Activated T-cell treated with anti-CD3 and anti-CD28 coated beads, Interleukin-2, amount 50 U/mL, for 72 hours (primary cell): ENCODE data around the gene MRRF. TPM values are rescaled to one million over a fixed set of nuclear protein-coding genes. Genes with fewer than 3 reads are reported as not detected.
A peak's percentile ranks its signal among the peaks of the same experiment; 100 is the strongest.

Experiments used
- ATAC-seq, 2 donors: fragments of 150-1000 bp; cut with Tn5 transposase; replicated peaks in 1 of 2; 2 replicates each; pipeline ENCODE4 v1.10.0; 2021; ENCODE audit warnings: moderate library complexity in 2 of 2, mild to moderate bottlenecking in 1 of 2
- DNase-seq, 2 donors: peaks; one replicate each; pipeline ENCODE4 v3.0.0; 2021 to 2022; ENCODE audit warnings: mixed read lengths in 1 of 2
- H3K27ac Mint-ChIP-seq: one replicate; pipeline ENCODE4 v1.8.0; 2022; ENCODE audit warnings: mild to moderate bottlenecking, moderate library complexity, mixed read lengths
- H3K27me3 Mint-ChIP-seq: one replicate; pipeline ENCODE4 v1.8.0; 2022; ENCODE audit warnings: low read depth, mixed read lengths
- H3K36me3 Mint-ChIP-seq, 2 donors: one replicate each; pipeline ENCODE4 v1.8.0; 2022; ENCODE audit warnings: mixed read lengths in 2 of 2, mild to moderate bottlenecking in 1 of 2; ENCODE audit not compliant: insufficient read depth in 2 of 2
- H3K4me1 Mint-ChIP-seq: one replicate; pipeline ENCODE4 v1.8.0; 2022; ENCODE audit warnings: low read depth, mixed read lengths
- H3K4me3 Mint-ChIP-seq, 2 donors: one replicate each; pipeline ENCODE4 v1.8.0; 2022; ENCODE audit warnings: mild to moderate bottlenecking in 2 of 2, mixed read lengths in 2 of 2, moderate library complexity in 2 of 2
- H3K9me3 Mint-ChIP-seq, 2 donors: one replicate each; pipeline ENCODE4 v1.8.0; 2022; ENCODE audit warnings: mixed read lengths in 2 of 2
- total RNA-seq, 2 donors: library from RNA; stranded (reverse); gene quantifications; one replicate each; pipeline ENCODE4 v1.2.3, GENCODE V29; 2022

The MRRF gene
- total RNA-seq, 2 donors from 2014 or later: 42.6 to 47.7 TPM

GRCh38 chr9:122333169-122333808 is 68.6 kb downstream of the MRRF start:
- Mint-ChIP-seq H3K4me1 (peaks cover 7% of the 10 kb centered on the region), H3K9me3 (no peaks in the 10 kb centered on the region), H3K36me3 (peaks cover 1 to 5% of the 10 kb centered on the region in 2 donors), H3K4me3 (no peak overlapping the region), H3K27ac (no peak overlapping the region), H3K27me3 (no peaks in the 10 kb centered on the region)
- no peak for ATAC-seq
- DNase-seq: no peak

DNA sequence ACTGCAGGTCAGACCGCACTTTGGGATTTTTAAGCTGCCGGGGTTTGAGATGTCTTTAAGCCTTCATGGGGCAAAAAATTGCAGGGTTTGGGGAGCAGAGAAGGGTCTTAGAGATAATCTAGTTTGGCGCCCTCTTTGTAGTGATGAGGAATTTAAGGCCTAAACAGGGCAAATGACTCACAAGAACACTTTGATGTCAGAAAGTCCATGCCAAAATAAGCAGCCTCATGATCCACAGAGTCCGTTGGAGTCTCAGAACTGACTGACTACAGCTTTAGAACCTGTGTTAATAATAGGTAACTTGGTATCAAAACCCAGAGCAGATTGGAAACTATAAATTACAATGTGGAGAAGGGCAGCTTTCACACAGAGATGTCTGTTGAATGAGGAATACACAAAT is 70.2 kb downstream of the MRRF start:
- no peak for ATAC-seq
- H3K27me3 Mint-ChIP-seq: no peaks in the 10 kb centered on the region
- no peaks in the 10 kb centered on the region for H3K9me3 Mint-ChIP-seq
- no peak overlapping the region for H3K4me3 Mint-ChIP-seq
- peaks cover 7% of the 10 kb centered on the region for H3K4me1 Mint-ChIP-seq
- H3K36me3 Mint-ChIP-seq: no peaks in the 10 kb centered on the region
- no peak overlapping the region for H3K27ac Mint-ChIP-seq
- DNase-seq: no peak

- H3K27me3 Mint-ChIP-seq: no peaks in the 10 kb centered on the region
- H3K27ac Mint-ChIP-seq: no peak overlapping the region
- no peaks in the 10 kb centered on the region for H3K36me3 Mint-ChIP-seq
- DNase-seq (no peak), ATAC-seq (no peak)
- H3K4me3 Mint-ChIP-seq: no peak overlapping the region
- peaks cover 7% of the 10 kb centered on the region for H3K4me1 Mint-ChIP-seq
- H3K9me3 Mint-ChIP-seq: no peaks in the 10 kb centered on the region
These were observed 71.5 kb downstream of the MRRF start for GRCh38 chr9:122336189-122336588.

GRCh38 chr9:122336866-122337555 is 72.3 kb downstream of the MRRF start:
- no peaks in the 10 kb centered on the region for H3K36me3 Mint-ChIP-seq
- no peaks in the 10 kb centered on the region for H3K27me3 Mint-ChIP-seq
- no peak overlapping the region for H3K27ac Mint-ChIP-seq
- no peak overlapping the region for H3K4me3 Mint-ChIP-seq
- H3K4me1 Mint-ChIP-seq: peaks cover under 1% of the 10 kb centered on the region
- no peaks in the 10 kb centered on the region for H3K9me3 Mint-ChIP-seq
- DNase-seq (no peak), ATAC-seq (no peak)

GRCh38 chr9:122337556-122337929 is 72.9 kb downstream of the MRRF start:
- no peaks in the 10 kb centered on the region for H3K27me3 Mint-ChIP-seq
- no peak overlapping the region for H3K4me3 Mint-ChIP-seq
- no peaks in the 10 kb centered on the region for H3K36me3 Mint-ChIP-seq
- no peaks in the 10 kb centered on the region for H3K9me3 Mint-ChIP-seq
- ATAC-seq (no peak), DNase-seq (no peak)
- H3K27ac Mint-ChIP-seq: no peak overlapping the region
- H3K4me1 Mint-ChIP-seq: no peaks in the 10 kb centered on the region

DNA sequence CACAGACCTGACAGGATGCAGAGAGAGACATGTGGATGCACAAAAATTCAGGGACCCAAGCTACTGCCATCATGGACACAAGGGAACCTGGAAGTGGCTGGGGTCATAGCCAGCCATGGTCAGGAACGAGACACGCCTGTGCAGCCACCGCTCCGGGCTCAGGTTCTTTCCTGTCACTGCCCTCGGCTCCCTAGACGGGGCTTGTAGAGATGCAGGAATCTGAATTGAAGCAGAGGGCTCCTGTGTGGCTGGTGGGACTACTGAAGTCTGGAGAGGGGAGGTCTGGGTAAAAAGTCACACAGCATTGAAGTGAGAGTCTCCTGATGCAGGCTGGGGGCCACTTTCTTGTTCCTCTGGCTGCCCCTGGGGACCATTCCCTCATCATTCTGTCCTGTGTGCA is 73.9 kb downstream of the MRRF start:
- no peak for DNase-seq
- Mint-ChIP-seq H3K9me3 (no peaks in the 10 kb centered on the region), H3K4me3 (no peak overlapping the region), H3K4me1 (no peaks in the 10 kb centered on the region), H3K36me3 (no peaks in the 10 kb centered on the region), H3K27me3 (no peaks in the 10 kb centered on the region), H3K27ac (no peak overlapping the region)
- ATAC-seq: no peak

GRCh38 chr9:122338994-122339393 is 74.3 kb downstream of the MRRF start:
- H3K27me3 Mint-ChIP-seq: no peaks in the 10 kb centered on the region
- no peak overlapping the region for H3K4me3 Mint-ChIP-seq
- no peaks in the 10 kb centered on the region for H3K9me3 Mint-ChIP-seq
- no peak overlapping the region for H3K27ac Mint-ChIP-seq
- H3K4me1 Mint-ChIP-seq: no peaks in the 10 kb centered on the region
- no peak for DNase-seq
- no peaks in the 10 kb centered on the region for H3K36me3 Mint-ChIP-seq
- no peak for ATAC-seq

DNA sequence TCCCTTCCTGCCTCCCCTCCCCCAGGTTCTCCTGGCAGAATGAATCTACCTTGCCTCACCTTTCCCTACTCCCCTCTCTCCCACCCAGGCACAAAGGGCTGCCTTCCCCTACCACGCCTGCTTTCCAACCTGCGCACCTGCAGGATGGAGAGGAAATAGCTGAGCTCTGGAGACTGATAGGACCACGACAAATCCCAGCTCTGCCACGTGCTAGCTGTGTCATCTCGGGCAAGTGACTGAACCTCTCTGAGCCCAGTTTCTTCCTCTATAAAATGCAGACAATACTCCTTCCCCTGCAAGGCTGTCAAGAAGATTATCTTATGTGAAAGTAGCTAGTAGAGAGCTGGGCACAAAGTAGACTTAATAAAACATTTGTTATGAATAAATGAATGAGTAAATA is 74.9 kb downstream of the MRRF start:
- Mint-ChIP-seq H3K4me1 (no peaks in the 10 kb centered on the region), H3K4me3 (no peak overlapping the region), H3K36me3 (no peaks in the 10 kb centered on the region), H3K27ac (no peak overlapping the region), H3K9me3 (no peaks in the 10 kb centered on the region), H3K27me3 (no peaks in the 10 kb centered on the region)
- ATAC-seq (no peak), DNase-seq (no peak)

GRCh38 chr9:122340161-122340560 is 75.5 kb downstream of the MRRF start:
- DNase-seq: no peak
- ATAC-seq: no peak
- no peak overlapping the region for H3K27ac Mint-ChIP-seq
- no peaks in the 10 kb centered on the region for H3K9me3 Mint-ChIP-seq
- H3K4me3 Mint-ChIP-seq: no peak overlapping the region
- H3K36me3 Mint-ChIP-seq: no peaks in the 10 kb centered on the region
- H3K4me1 Mint-ChIP-seq: no peaks in the 10 kb centered on the region
- H3K27me3 Mint-ChIP-seq: no peaks in the 10 kb centered on the region

- no peak for DNase-seq
- Mint-ChIP-seq H3K4me1 (peaks cover 3% of the 10 kb centered on the region), H3K27ac (no peak overlapping the region), H3K27me3 (peaks cover 9% of the 10 kb centered on the region), H3K36me3 (no peaks in the 10 kb centered on the region), H3K4me3 (no peak overlapping the region), H3K9me3 (no peaks in the 10 kb centered on the region)
- no peak for ATAC-seq
These were observed 77.8 kb downstream of the MRRF start for GRCh38 chr9:122342323-122343050.

- H3K9me3 Mint-ChIP-seq: no peaks in the 10 kb centered on the region
- DNase-seq (peak; percentile 26 to 28), ATAC-seq (peak; percentile 44 to 52)
- peaks cover 22% of the 10 kb centered on the region for H3K4me1 Mint-ChIP-seq
- H3K36me3 Mint-ChIP-seq: no peaks in the 10 kb centered on the region
- H3K27me3 Mint-ChIP-seq: peaks cover 32% of the 10 kb centered on the region
- no peak overlapping the region for H3K27ac Mint-ChIP-seq
- peak overlapping the region; percentile 68 to 76 for H3K4me3 Mint-ChIP-seq
These were observed 82.0 kb downstream of the MRRF start for GRCh38 chr9:122346478-122347347.

GRCh38 chr9:122347348-122348287 is 82.9 kb downstream of the MRRF start:
- ATAC-seq (peak; percentile 27 to 30), DNase-seq (peak; percentile 11 to 18)
- H3K9me3 Mint-ChIP-seq: no peaks in the 10 kb centered on the region
- peaks cover 32% of the 10 kb centered on the region for H3K27me3 Mint-ChIP-seq
- peak overlapping the region; percentile 68 to 76 for H3K4me3 Mint-ChIP-seq
- no peak overlapping the region for H3K27ac Mint-ChIP-seq
- no peaks in the 10 kb centered on the region for H3K36me3 Mint-ChIP-seq
- H3K4me1 Mint-ChIP-seq: peaks cover 22% of the 10 kb centered on the region
